ENCODE results near the gene CCDC122.
"Not testable (repeated sequence)": the region's sequence is repeated elsewhere in the genome, so short reads cannot be mapped to it uniquely, and the experiment has no call there.

CCDC122 gene

DNA sequence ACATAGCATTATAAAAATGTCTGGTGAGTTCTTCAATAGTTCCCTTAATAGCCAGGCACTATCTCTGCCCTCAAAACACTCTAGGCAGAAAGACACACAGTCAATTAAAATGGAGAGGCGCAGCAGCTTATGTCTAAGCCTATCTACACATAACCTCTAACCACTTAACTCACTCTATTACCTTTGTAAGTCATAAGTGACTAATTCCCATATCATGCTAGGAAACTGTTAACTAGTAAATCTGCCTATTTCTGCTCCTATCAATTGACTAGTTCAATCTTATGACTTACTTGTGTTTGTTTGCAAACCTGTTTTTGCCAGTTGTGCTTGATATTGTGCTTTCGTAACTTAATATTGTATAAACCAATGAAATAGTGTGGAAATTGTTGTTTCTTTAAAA lies 3.2 kb downstream of the CCDC122 start:
- no peak for DNase-seq (ENCODE audit: low read depth)

DNA sequence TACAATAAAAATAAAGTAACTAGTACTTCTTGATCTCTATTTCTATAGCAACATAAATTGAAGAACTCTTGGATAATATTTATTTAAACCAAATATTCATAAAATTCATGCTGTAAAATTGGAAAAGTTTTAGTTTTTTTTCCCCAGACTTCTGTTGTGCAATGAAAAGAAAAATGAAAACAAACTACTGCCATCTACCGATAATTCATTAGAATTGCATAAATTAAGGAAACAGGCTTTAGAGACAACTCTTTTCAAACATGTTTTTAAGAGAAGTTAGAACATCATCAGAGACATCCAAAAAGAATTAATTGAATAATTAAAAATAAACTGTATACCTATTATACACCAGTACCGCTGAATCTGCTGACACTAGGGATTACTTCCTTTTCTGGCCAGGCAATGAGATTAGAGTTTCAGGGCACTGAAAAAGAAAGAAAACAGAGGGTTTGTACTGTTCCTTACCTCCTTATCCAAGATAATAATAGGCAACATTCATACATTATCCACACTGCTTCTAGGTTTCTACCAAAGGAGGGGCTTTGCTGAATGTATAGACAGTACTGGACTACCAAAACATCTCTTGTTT lies 4.9 kb downstream of the CCDC122 start:
- DNase-seq (ENCODE audit: low read depth): no peak

DNA sequence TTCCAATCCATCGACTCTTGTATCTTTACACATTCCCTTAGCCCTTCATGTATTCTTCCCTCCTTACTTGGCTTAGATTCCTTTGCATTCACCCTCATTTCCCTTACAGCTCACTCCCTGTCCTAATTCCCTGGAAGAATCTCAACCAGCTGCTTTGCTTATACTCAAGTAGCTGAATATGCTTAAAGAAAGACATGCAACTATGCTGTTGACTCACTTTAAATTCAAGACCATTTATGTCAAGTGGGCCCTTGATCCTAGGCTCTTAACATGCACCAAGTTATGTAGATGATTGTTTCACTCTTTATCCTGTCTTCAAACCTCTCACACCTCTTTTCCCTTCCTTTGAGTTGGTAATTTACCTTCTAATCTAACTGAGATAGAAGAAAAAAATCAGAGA lies 7.4 kb downstream of the CCDC122 start:
- no peak for DNase-seq (ENCODE audit: low read depth)

DNA sequence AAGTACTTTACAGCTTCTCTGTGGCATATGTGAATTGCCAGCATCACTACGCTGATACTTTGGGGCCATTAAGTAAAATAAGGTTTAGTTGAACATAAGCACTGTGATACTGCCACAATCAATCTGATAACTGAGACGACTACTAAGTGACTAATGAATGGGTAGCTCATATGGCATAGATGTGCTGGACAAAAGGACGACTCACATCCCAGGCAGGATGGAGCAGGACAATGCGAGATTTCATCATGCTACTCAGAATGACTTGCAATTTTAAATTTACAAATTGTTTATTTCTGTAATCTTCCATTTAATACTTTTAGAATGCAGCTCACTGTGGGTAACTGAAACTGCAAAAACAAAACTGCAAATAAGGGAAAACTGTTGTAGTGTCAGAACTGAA lies 13.6 kb downstream of the CCDC122 start:
- no peak for DNase-seq (ENCODE audit: low read depth)

DNA sequence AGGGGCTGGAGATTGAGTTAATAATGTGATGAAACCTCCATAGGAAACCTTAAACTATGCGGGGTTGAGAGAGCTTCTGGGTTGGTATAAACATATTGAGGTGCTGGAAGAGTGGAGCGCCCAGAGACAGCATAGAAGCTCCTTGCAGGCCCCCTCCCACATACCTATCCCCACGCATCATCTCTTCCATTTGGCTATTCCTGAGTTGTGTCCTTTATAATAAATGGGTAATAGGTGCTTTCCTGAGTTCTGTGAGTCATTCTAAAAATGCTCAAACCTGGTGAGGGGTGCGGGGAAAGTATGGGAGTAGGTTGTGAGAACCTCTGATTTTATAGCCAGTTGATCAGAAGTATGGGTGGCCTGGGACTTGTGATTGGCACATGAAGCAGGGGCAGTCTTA lies 14.6 kb downstream of the CCDC122 start:
- DNase-seq (ENCODE audit: low read depth): no peak

DNA sequence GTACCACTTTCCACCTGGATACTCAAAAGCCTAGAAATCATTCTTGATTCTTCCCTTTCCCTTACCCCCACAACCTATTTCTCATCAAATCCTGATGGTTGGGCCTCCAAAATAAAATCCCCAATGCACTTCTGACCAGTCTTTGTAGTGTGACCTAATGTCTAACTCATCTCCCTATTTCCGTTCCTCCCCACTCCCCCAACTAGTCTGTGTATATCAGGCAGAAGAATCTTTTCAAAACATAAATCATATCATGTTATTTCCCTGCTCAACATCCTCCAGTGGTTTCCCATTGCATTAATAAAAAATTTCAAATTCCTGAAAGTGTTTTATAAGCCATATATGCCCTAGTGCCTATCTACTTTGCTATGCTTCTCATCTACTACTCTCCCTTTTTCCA lies 17.7 kb downstream of the CCDC122 start:
- no peak for DNase-seq (ENCODE audit: low read depth)

DNA sequence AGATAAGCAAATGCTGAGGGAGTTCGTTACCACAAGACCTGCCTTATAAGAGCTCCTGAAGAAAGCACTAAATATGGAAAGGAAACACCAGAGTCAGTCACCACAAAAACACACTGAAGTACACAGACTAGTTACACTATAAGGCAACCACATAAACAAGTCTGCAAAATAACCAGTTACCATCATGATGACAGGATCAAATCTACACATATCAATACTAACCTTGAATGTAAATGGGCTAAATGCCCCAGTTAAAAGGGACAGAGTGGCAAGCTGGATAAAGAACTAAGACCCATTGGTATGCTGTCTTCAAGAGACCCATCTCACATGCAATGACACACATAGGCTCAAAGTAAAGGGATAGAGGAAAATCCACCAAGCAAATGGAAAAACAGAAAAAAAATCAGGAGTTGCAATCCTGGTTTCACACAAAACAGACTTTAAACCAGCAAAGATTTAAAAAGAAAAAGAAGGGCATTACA lies 26.6 kb downstream of the CCDC122 start:
- DNase-seq (ENCODE audit: low read depth): no peak

DNA sequence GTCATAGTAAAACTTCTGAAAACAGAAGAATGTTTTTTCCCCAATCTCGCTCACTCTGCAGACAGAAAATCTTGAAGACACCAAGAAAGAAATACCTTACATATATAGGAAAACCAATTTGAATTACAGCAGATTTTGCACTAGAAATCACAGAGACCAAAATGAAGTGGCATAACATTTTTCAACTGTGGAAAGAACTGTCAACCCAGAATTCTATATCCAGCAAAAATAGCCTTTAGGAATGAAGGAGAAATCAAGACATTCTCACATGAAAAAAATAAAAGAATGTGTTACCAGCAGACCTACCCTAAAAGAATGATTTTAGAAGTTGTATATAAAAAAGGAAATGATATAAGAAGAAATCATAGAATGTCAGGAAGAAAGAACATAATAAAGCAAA lies 28.7 kb downstream of the CCDC122 start:
- no peak for DNase-seq (ENCODE audit: low read depth)

DNA sequence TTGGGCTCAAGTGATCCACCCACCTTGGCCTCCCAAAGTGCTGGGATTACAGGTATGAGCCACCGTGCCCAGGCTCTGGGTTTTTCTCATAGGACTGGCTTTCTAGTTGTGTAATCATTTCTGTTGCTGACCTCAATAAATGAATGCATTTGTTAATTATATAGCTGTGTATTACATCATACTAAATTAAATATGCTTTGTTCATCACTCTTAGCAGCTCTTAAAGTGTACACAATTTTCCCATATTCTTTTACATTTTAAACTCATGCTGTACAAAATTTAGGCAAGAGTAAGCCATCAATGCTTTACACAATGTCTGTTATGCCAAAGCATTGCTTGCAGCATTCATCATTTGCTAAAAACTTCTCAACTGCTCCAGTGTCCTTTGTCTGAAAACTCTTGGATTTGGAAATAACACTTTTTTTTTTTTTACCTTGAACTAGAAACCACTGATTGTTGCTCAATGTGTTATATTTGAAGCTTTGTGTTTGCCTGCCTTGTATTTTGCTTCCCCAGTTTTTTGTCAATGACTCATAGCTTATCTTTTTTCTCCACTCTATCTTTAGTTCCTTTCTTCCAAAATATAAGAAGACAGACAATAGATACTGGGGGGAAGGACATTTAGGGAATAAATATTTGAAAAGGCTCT lies 31.4 kb downstream of the CCDC122 start:
- no peak for DNase-seq (ENCODE audit: low read depth)

DNA sequence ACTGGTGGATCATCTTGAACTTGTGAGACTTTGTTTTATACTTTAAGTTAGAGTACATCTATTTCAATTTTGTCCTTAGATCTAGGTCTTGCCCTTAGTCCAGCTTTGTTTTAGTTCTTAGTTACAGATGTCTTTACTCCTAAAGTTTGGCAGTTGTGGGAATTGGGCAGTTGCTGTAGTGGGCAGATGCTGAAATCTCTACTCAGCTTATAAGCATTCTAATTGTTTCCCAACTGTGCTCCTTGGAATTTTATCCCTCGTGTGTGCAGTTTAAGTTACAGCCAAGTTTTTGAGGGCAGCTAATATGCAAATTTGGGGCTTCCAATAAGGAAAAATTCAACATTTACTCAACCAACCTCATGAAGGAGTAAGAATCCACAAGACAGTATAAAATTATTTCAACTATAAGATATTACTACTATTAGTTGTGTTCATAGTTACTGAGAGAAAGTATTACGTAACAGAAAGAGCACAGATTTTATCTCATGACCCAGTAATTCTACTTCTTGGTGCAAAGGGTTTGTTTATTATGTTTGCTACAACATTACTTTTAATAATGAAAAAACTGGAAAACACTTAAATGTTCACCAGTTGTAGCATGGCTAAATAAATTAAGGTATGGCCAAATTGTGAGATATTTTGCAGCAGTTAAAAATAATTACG lies 32.9 kb downstream of the CCDC122 start:
- no peak for DNase-seq (ENCODE audit: low read depth)

DNA sequence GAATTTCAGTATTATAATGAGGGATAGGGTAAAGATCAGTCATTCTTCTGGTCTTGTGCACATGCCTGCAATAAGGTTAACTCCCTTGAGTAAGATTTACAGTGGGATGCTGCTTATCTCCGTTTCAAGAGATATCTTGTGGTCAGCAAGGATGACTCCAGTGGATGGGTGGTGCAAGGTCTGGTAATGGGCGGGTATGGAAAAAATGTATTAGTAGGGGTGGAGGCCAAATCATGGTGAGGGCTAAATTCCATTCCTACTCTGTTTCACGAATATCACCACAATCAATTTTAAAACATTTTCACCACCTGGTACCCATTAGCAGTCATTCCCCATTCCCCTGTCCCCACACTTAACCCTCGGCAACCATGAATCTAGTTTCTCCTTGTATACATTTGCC lies 40.6 kb downstream of the CCDC122 start:
- DNase-seq (ENCODE audit: low read depth): no peak

DNA sequence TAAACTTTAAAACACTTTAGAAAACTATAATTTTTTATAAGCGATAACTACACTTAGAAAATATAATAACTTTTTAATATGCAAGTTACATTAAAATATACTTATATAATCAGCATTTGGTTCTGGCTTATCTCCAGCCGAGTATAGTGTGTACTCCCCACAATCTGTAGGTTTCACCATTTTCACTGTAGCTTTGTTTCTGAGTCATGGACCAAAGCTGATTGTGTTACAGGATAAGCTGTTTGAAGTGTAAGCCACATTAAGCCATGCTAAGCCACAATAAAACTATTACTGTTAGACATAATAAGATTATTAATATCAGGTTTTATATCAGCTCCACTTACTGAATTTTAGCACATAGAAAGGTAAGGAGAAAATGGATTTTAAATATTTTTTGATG lies 43.8 kb downstream of the CCDC122 start:
- DNase-seq (ENCODE audit: low read depth): no peak

DNA sequence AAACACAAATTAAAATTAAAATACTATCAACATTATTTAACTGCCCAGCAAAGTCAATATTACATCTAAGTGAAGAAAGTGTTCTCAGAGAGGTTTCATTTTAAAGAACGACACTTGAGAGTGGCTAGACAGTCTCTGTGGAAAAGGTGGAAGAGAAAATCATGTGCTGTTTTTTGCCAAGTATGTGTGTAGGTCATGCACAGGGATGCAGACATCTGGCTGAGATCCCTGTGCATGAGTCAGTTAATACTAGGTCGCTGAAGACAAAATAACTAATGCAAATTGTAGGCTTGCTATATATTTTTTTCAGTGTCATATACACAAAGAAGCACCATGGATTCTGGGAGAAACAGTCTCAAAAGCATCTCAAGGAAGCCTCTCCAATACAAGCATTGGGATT lies 48.5 kb downstream of the CCDC122 start:
- no peak for DNase-seq (ENCODE audit: low read depth)

DNA sequence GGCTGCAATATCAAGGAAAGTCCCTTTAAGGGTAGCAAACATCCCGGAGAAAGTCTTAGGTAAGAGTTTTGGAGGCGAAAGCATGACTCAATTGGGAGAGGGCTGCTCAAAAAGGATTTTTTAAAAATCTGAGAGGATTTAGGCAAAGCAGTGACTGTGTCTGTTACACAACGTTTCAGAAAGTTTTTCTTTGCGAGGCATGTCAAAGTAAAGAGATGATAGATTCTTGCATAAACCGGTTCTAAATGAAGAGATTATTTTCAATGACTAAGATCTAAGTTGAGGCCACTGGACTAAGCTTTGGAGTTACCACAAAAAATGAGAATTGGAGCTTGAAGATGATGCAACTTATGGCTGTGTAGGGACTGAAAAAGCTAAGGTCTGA lies 49.1 kb downstream of the CCDC122 start:
- no peak for DNase-seq (ENCODE audit: low read depth)

DNA sequence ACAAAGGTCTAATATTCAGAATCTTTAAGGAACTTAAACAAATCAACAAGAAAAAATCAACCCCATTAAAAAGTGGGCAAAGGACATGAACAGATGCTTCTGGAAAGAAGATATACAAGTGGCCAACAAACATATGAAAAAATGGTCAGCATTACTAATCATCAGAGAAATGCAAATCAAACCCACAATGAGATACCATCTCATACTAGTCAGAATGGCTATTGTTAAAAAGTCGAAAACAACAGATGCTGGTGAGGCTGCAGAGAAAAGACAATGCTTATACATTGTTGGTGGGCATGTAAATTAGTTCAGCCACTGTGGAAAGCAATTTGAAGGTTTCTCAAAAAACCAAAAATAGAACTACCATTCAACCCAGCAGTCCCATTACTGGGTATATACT lies 54.9 kb downstream of the CCDC122 start:
- DNase-seq (ENCODE audit: low read depth): not testable (repeated sequence)

DNA sequence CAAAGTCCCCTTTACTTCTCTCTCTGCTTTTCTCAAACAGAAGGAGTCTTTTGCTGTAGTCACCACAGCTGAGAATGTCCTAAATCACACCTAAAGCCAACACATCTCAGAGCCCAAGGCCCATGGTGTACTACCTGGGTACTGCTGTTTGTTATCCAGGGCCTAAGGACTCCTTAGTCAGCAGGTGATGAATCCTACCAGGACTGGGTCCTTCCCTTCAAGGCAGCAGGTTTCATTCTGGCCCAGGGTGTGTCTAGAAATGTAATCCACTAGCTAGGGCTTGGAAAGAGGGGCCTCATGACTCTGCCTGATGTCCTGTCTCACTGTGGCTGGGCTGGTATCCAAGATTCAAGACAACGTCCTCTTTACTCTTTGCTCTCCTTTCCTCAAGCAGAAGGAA lies 56.6 kb downstream of the CCDC122 start:
- DNase-seq (ENCODE audit: low read depth): no peak

DNA sequence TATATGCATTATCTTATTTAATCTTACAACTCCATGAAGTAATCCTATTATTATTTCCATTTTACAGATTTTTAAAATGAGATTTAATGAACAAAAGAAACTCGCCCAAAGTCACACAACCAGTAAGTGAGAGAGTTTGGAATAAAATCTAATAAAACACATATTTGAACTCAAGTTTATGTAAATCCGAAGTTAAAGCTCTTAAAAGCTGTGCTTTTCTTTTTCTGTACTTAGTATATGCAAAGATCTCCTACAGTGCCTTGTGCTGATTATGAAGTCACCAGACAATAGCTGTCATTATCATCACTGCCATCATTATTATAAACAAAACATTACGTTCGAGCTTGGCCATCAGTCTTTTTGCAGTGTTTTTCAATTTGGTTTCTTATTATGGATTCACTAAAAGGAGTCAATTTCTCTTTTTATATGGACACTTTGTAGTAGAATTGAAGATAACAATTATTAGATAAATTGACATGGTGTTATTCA lies 63.1 kb downstream of the CCDC122 start:
- no peak for DNase-seq (ENCODE audit: low read depth)

DNA sequence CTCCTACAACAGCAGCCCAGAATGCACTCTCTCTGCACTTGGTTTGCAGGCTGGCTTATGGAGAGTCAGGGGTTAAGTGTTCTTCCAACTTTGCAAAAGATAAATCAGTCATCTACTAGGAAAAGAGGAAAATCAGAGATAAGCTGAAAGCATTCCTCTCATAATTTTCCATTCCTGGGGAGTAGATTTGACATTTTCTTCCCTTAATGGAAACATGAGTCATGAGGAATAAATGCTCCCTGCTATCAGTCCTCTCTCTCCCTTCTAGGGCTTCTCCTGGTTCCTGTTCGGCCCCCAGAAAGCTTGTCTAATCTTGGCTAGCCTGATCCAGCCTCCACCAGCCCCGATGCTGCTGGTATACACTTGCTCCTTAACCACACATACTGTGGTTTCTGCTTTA lies 64.3 kb downstream of the CCDC122 start:
- no peak for DNase-seq (ENCODE audit: low read depth)

DNA sequence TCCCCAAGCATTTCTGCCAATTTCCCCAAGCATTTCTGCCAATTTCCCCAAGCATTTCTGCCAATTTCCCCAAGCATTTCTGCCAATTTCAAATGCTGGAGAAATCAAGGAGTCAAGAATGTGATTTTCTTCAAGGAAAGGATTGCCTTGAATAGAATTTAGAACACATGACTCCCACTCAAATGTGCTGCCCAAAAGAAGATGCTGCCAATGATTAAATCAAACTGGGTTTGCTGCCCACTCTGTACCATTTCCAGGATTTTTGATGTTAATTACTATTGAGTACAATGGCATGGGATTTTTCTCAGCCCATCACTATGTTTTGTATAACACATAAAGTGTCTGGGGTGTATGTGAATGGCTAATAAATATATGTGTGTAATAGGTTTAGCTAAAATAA lies 70.9 kb downstream of the CCDC122 start:
- DNase-seq (ENCODE audit: low read depth): no peak

DNA sequence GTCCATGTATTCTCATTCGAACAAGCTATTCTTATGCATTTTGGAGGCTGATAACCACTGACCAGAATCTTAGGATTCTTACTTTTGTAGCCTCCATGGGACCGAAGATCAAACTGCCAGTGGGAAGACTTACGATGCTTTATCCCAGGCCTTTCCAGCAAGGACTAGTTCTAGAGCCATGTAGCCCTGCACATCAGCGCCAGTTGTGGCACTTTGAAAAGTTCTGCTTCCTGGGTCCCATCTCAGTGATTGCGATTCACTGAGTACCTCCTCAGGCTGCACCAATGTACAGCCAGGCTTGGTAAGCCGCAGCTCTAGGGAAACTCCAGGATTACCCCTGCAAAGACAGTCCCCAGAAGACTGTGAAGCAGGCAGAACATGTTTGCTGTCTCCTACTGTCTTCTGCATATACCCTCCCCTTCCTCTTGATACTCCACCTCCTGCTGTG lies 73.8 kb downstream of the CCDC122 start:
- DNase-seq (ENCODE audit: low read depth): no peak

DNA sequence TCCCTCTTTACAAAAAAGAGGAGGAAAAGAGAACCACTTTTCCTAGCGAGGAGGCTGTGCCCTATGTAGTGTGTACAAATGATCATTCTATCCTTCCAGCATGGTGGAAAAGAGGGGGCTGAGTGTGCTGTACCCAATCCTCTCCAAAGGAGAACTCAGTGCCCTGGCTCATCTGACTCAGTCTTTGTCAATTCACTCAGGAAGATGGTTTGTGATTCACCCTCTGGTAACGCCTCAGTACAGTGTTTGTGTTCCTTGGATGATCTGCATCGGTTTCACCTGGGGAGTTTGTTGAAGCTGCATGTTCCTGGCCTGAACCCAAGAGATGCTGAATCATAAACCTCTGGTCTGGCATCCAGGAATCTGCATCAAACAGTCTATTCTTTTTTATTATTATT lies 74.5 kb downstream of the CCDC122 start:
- no peak for DNase-seq (ENCODE audit: low read depth)

DNA sequence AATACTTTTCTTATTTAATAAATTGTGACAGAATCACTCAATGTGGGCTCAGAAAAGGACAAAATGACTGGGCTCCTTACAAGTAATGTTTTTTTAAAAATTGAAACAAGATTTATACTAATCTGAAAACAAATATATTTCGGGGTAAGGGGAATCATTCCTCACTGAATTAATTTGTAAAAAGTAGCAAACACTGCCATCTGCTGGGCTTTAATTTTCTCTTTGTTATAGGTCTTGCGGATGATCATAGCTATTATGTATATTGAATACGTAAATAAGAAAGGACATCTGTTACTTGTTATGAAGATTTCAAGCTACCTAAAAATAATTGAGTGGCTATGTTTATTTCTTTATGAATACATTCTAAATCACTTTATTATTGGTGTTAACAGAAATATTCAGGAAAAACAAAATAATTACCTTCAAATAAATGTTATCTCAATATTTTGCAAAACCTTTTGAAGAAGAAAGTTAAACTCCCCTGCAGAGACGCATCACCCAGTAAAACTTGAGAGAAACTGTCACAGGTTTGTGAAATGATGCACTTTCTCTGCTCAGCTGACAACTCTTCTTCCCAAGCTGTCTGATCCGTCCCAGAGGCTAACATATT lies 75.0 kb downstream of the CCDC122 start:
- no peak for DNase-seq (ENCODE audit: low read depth)

DNA sequence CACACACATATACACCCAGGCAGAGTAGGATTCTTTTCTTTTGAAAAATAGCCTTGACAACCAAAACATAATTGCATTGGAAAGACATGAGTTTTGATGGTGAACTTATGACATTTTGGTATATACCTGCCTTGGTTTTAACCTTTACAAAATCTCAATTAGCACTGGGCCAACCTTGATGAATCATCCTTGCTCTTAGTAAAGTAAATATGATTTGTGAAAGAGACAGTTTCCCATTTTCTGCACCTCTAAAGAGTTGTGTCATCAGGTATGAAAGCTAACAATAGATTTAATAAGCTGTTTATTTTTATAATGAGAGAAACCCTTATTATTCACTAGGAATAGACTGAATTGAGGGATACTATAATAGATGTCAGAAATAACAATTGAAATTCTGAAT lies 77.0 kb downstream of the CCDC122 start:
- DNase-seq (ENCODE audit: low read depth): no peak
